Parathyroid adenoma (tissue), 2 donors: Measurements from ENCODE around the gene LRRC36.
"Not testable (repeated sequence)": the region's sequence is repeated elsewhere in the genome, so short reads cannot be mapped to it uniquely, and the experiment has no call there.

Source experiments
- H2AFZ ChIP-seq: fragments of 300-600 bp; sonication (generic); one replicate; pipeline ENCODE4 v1.7.0; 2017; ENCODE audit warnings: antibody characterized with exemption, mild to moderate bottlenecking
- H3K27ac ChIP-seq: fragments of 300-600 bp; sonication (generic); one replicate; pipeline ENCODE4 v1.7.0; 2017
- H3K27me3 ChIP-seq: fragments of 300-600 bp; sonication (generic); one replicate; pipeline ENCODE4 v1.7.0; 2017; ENCODE audit warnings: low read length; ENCODE audit not compliant: control insufficient read depth, insufficient read depth
- H3K36me3 ChIP-seq: fragments of 300-600 bp; sonication (generic); one replicate; pipeline ENCODE4 v1.7.0; 2017; ENCODE audit warnings: low read length; ENCODE audit not compliant: control insufficient read depth, insufficient read depth
- H3K4me1 ChIP-seq: fragments of 300-600 bp; sonication (generic); one replicate; pipeline ENCODE4 v1.7.0; 2017; ENCODE audit warnings: control low read depth
- H3K4me2 ChIP-seq: fragments of 300-600 bp; sonication (generic); one replicate; pipeline ENCODE4 v1.7.0; 2017; ENCODE audit warnings: low read length
- H3K4me3 ChIP-seq: fragments of 300-600 bp; sonication (generic); one replicate; pipeline ENCODE4 v1.7.0; 2017; ENCODE audit warnings: low read depth, low read length
- H3K79me2 ChIP-seq: fragments of 300-600 bp; sonication (generic); one replicate; pipeline ENCODE4 v1.7.0; 2017; ENCODE audit warnings: control low read depth
- H3K9ac ChIP-seq: fragments of 300-600 bp; sonication (generic); one replicate; pipeline ENCODE4 v1.7.0; 2017; ENCODE audit warnings: mild to moderate bottlenecking
- H3K9me3 ChIP-seq: fragments of 300-600 bp; sonication (generic); one replicate; pipeline ENCODE4 v1.7.0; 2017; ENCODE audit warnings: low read length; ENCODE audit not compliant: control insufficient read depth
- CTCF ChIP-seq: fragments of 300-600 bp; sonication (generic); IDR thresholded peaks from one replicate; pipeline ENCODE4 v1.7.0; 2017; ENCODE audit warnings: antibody characterized with exemption, mild to moderate bottlenecking
- donor health status: primary hyperparathyroidism.

LRRC36 gene

GRCh38 chr16:67342616-67343015 lies 16.0 kb downstream of the LRRC36 start:
- H3K27me3 ChIP-seq, result no peaks in the 10 kb centered on the region
- H3K9ac ChIP-seq, result no peak overlapping the region
- peaks cover 6% of the 10 kb centered on the region for H3K4me1 ChIP-seq
- H3K9me3 ChIP-seq, result no peaks in the 10 kb centered on the region
- H3K4me2 ChIP-seq, result peak overlapping the region; percentile 9
- no peak overlapping the region for H3K27ac ChIP-seq
- no peak for TF ChIP-seq CTCF
- peak overlapping the region; percentile 11 for H2AFZ ChIP-seq
- H3K36me3 ChIP-seq, result no peaks in the 10 kb centered on the region
- H3K4me3 ChIP-seq, result no peak overlapping the region
- no peaks in the 10 kb centered on the region for H3K79me2 ChIP-seq

GRCh38 chr16:67345401-67345800 lies 18.8 kb downstream of the LRRC36 start:
- H3K4me3 ChIP-seq, result no peak overlapping the region
- H3K27me3 ChIP-seq, result no peaks in the 10 kb centered on the region
- no peaks in the 10 kb centered on the region for H3K79me2 ChIP-seq
- no peak overlapping the region for H3K4me2 ChIP-seq
- H3K36me3 ChIP-seq, result no peaks in the 10 kb centered on the region
- no peak overlapping the region for H2AFZ ChIP-seq
- H3K9me3 ChIP-seq, result no peaks in the 10 kb centered on the region
- H3K27ac ChIP-seq, result no peak overlapping the region
- no peak for TF ChIP-seq CTCF
- H3K4me1 ChIP-seq, result peaks cover 6% of the 10 kb centered on the region
- no peak overlapping the region for H3K9ac ChIP-seq

DNA sequence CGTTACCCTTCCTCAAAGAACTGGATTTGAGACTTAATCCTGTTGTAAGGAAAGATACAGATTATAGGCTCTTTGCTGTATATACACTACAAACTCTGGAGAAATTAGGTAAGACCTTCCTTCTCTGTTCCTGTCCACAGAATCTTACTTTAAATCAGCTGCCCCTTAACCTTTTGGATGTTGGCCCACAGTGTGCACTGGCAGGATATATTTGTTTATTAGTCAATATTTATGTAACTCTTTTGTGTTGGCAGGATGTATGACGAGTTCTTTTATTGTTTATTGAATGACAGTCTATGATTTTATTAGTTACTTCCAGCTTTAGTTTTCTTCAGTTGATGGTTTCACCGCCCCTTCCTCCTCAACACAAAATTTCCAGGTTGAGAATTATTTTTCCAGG lies 19.7 kb downstream of the LRRC36 start:
- H3K36me3 ChIP-seq, result no peaks in the 10 kb centered on the region
- H3K27me3 ChIP-seq, result no peaks in the 10 kb centered on the region
- H3K4me2 ChIP-seq, result no peak overlapping the region
- H3K4me1 ChIP-seq, result peaks cover 6% of the 10 kb centered on the region
- no peaks in the 10 kb centered on the region for H3K79me2 ChIP-seq
- H2AFZ ChIP-seq, result no peak overlapping the region
- TF ChIP-seq CTCF, result no peak
- H3K9ac ChIP-seq, result no peak overlapping the region
- no peak overlapping the region for H3K4me3 ChIP-seq
- H3K27ac ChIP-seq, result no peak overlapping the region
- no peaks in the 10 kb centered on the region for H3K9me3 ChIP-seq

GRCh38 chr16:67349172-67349571 lies 22.6 kb downstream of the LRRC36 start:
- Histone ChIP-seq H3K79me2 (no peaks in the 10 kb centered on the region), H3K27ac (no peak overlapping the region), H3K36me3 (no peaks in the 10 kb centered on the region), H2AFZ (no peak overlapping the region), H3K4me2 (no peak overlapping the region), H3K27me3 (no peaks in the 10 kb centered on the region), H3K9ac (no peak overlapping the region), H3K4me3 (no peak overlapping the region), H3K4me1 (no peaks in the 10 kb centered on the region), H3K9me3 (no peaks in the 10 kb centered on the region)
- no peak for TF ChIP-seq CTCF

DNA sequence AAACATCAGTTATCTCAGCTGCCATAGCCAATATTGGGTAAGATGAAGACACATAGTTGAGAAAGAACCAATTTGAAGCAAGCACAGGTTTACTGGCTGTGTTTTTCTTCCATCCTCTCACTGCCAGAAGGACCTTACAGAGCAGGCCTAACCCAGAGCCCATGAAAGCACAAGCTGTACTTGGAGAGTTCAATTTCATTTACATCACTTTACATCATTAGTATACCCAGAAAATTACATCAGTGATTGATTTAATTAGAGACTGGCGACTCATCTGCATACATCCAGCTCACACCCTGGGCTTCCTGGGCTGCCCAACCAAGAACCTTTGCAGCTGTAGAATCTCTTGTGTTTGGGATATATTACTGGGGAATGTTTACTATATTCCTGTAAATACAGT lies 23.7 kb downstream of the LRRC36 start:
- Histone ChIP-seq H3K79me2 (no peaks in the 10 kb centered on the region), H3K4me1 (no peaks in the 10 kb centered on the region), H3K9me3 (no peaks in the 10 kb centered on the region), H3K4me2 (no peak overlapping the region), H3K36me3 (no peaks in the 10 kb centered on the region), H2AFZ (no peak overlapping the region), H3K27me3 (no peaks in the 10 kb centered on the region), H3K9ac (no peak overlapping the region), H3K4me3 (no peak overlapping the region), H3K27ac (no peak overlapping the region)
- TF ChIP-seq CTCF, result no peak

DNA sequence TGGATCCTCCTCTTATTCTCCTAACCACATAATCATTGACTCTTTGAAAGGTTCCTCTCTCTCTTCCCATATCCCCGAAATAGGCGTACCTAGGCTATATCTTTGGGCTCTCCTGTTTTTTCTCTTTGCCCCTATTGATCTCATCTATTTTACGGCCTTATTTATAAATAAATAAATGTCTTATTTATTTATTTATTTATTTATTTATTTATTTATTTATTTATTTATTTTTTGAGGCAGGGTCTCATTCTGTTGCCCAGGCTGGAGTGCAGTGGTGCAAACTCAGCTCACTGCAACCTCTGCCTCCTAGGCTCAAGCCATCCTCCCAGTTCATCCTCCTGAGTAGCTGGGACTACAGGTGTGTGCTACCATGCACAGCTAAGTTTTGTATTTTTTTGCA lies 25.8 kb downstream of the LRRC36 start:
- H3K4me1 ChIP-seq, H3K9me3 ChIP-seq, H3K27ac ChIP-seq, H3K27me3 ChIP-seq, H2AFZ ChIP-seq, H3K4me2 ChIP-seq, H3K36me3 ChIP-seq, H3K4me3 ChIP-seq, H3K79me2 ChIP-seq, H3K9ac ChIP-seq: not testable (repeated sequence)
